Stomach (tissue), 4 donors: ENCODE data around the gene RNF208.

Experiments
- CTCF ChIP-seq, 7 experiments: fragments of 450-650 bp in 4 of 7; fragments of 200-600 bp in 3 of 7; sonication (generic) in 3 of 7; IDR thresholded peaks; one replicate each; pipeline ENCODE4 v1.5.1; 2016 to 2019; ENCODE audit warnings: antibody characterized with exemption in 7 of 7, control low read depth in 2 of 7, mild to moderate bottlenecking in 1 of 7
- EP300 ChIP-seq: sonication (generic); formaldehyde crosslinking; IDR thresholded peaks from one replicate; pipeline ENCODE4 v1.6.1; 2017; ENCODE audit warnings: antibody characterized with exemption
- POLR2A ChIP-seq, 4 donors: fragments of 450-650 bp; IDR thresholded peaks; one replicate each; pipeline ENCODE4 v1.6.1; 2016; ENCODE audit warnings: antibody characterized with exemption in 4 of 4, control low read depth in 2 of 4, mild to moderate bottlenecking in 1 of 4, moderate library complexity in 1 of 4
- POLR2AphosphoS5 ChIP-seq, 3 donors: sonication (generic); formaldehyde crosslinking; IDR thresholded peaks; one replicate each; pipeline ENCODE4 v1.6.1; 2016; ENCODE audit warnings: antibody characterized with exemption in 3 of 3

- TF ChIP-seq POLR2A (IDR thresholded peaks at IDR 0.05), result no peak
- TF ChIP-seq CTCF (IDR thresholded peaks at IDR 0.05), result no peak
- TF ChIP-seq POLR2AphosphoS5 (IDR thresholded peaks at IDR 0.05), result no peak
- TF ChIP-seq EP300, result no peak
These were observed 43.0 kb downstream of the RNF208 start for GRCh38 chr9:137178939-137179630.
